Endodermal cell (in vitro differentiated cells): ENCODE measurements around the gene COL27A1. TPM values are rescaled to one million over a fixed set of nuclear protein-coding genes. Genes with fewer than 3 reads are reported as not detected.

ENCODE experiments used
- DNase-seq: peaks from one replicate; pipeline ENCODE4 v3.0.0-alpha.2; 2017
- H3K27ac ChIP-seq: 2 replicates; pipeline ENCODE4 v1.5.1; 2013; ENCODE audit warnings: mild to moderate bottlenecking, low read depth, low read length, moderate library complexity
- H3K27me3 ChIP-seq: 2 replicates; pipeline ENCODE4 v1.6.1; 2013; ENCODE audit warnings: mild to moderate bottlenecking, low read length, moderate library complexity; ENCODE audit not compliant: insufficient read depth, control insufficient read depth, poor library complexity, severe bottlenecking
- H3K36me3 ChIP-seq: 2 replicates; pipeline ENCODE4 v1.7.0; 2013; ENCODE audit warnings: mild to moderate bottlenecking, low read length, moderate library complexity; ENCODE audit not compliant: control insufficient read depth, insufficient read depth
- H3K4me1 ChIP-seq: one replicate; pipeline ENCODE4 v1.7.0; 2013; ENCODE audit warnings: low read length; ENCODE audit not compliant: control insufficient read depth, insufficient read depth
- H3K4me3 ChIP-seq: 2 replicates; pipeline ENCODE4 v1.5.1; 2013; ENCODE audit warnings: mild to moderate bottlenecking, low read length, moderate library complexity
- H3K9ac ChIP-seq: 2 replicates; pipeline ENCODE4 v1.6.1; 2013; ENCODE audit warnings: mild to moderate bottlenecking, low read length, moderate library complexity; ENCODE audit not compliant: poor library complexity, severe bottlenecking; ENCODE audit errors: extremely low read depth
- H3K9me3 ChIP-seq: 2 replicates; pipeline ENCODE4 v1.6.1; 2013; ENCODE audit warnings: mild to moderate bottlenecking, low read length, moderate library complexity; ENCODE audit not compliant: control insufficient read depth
- H3K27ac Mint-ChIP-seq: 2 replicates; pipeline ENCODE4 v1.8.0; 2020; ENCODE audit warnings: mixed read lengths
- H3K27me3 Mint-ChIP-seq: 2 replicates; pipeline ENCODE4 v1.8.0; 2021; ENCODE audit warnings: mild to moderate bottlenecking, mixed read lengths; ENCODE audit not compliant: insufficient read depth
- H3K36me3 Mint-ChIP-seq: 2 replicates; pipeline ENCODE4 v1.8.0; 2020; ENCODE audit warnings: low read depth, mixed read lengths
- H3K4me1 Mint-ChIP-seq: 2 replicates; pipeline ENCODE4 v1.8.0; 2020; ENCODE audit warnings: mixed read lengths
- H3K4me3 Mint-ChIP-seq: 2 replicates; pipeline ENCODE4 v1.8.0; 2020; ENCODE audit warnings: mild to moderate bottlenecking, moderate library complexity, mixed read lengths
- H3K9me3 Mint-ChIP-seq: 2 replicates; pipeline ENCODE4 v1.8.0; 2020; ENCODE audit warnings: mild to moderate bottlenecking, mixed read lengths
- CTCF ChIP-seq: fragments of 200-600 bp; sonication (generic); conservative IDR thresholded peaks from 2 replicates; pipeline ENCODE4 v1.5.0; 2021; ENCODE audit warnings: antibody characterized with exemption, mild to moderate bottlenecking
- WGBS, 2 experiments: methylation state at CpG; one replicate each; pipeline versions ENCODE4 v1.1.5 to v1.1.7; 2013; ENCODE audit warnings: missing lambda C conversion rate in 2 of 2, mixed read lengths in 1 of 2; ENCODE audit not compliant: insufficient coverage in 1 of 2, insufficient read length in 1 of 2; 5-methylcytosine and 5-hydroxymethylcytosine counted together
- total RNA-seq, 2 donors: library from RNA; stranded (reverse); fragmentation: NEBNext Ultra II Directional in 1 of 2; extraction: Animal tissue kit (Norgen Biotek cat#: 25700) in 1 of 2; gene quantifications; 2 replicates in 1 of 2; 3 replicates in 1 of 2; pipeline ENCODE4 v1.2.1, GENCODE V29; 2021

Gene COL27A1
- total RNA-seq, 2 donors from 2014 or later, result 43.8 to 69.5 TPM

GRCh38 chr9:114282104-114282485 is 126.8 kb downstream of the COL27A1 start:
- H3K27ac ChIP-seq, result no peak overlapping the region

GRCh38 chr9:114282507-114282906 is 127.2 kb downstream of the COL27A1 start:
- Histone ChIP-seq H3K4me1 (no peaks in the 10 kb centered on the region), H3K27ac (no peak overlapping the region), H3K9ac (no peak overlapping the region), H3K9me3 (no peaks in the 10 kb centered on the region), H3K27me3 (no peaks in the 10 kb centered on the region), H3K4me3 (no peak overlapping the region), H3K36me3 (peaks cover 60% of the 10 kb centered on the region)
- H3K27ac Mint-ChIP-seq, result no peak overlapping the region
- H3K9me3 Mint-ChIP-seq, result no peaks in the 10 kb centered on the region
- 92 to 96% methylated on average over 6 of the region's 6 CpGs for WGBS, 2 experiments
- H3K4me3 Mint-ChIP-seq, result no peak overlapping the region
- DNase-seq, result peak; percentile 29
- no peaks in the 10 kb centered on the region for H3K27me3 Mint-ChIP-seq
- TF ChIP-seq CTCF, result no peak
- peaks cover 24% of the 10 kb centered on the region for H3K36me3 Mint-ChIP-seq
- no peaks in the 10 kb centered on the region for H3K4me1 Mint-ChIP-seq

More at GRCh38 chr9:114282104-114282485, 126.8 kb downstream of the COL27A1 start:
- no peak for TF ChIP-seq CTCF
- H3K36me3 Mint-ChIP-seq, result peaks cover 28% of the 10 kb centered on the region
- H3K4me1 ChIP-seq, result no peaks in the 10 kb centered on the region
- WGBS, 2 experiments, result 87 to 93% methylated on average over 8 to 10 of the region's 10 CpGs
- H3K4me3 Mint-ChIP-seq, result no peak overlapping the region
- H3K4me3 ChIP-seq, result no peak overlapping the region
- H3K9ac ChIP-seq, result no peak overlapping the region
- peaks cover 60% of the 10 kb centered on the region for H3K36me3 ChIP-seq
- no peaks in the 10 kb centered on the region for H3K9me3 ChIP-seq
- H3K9me3 Mint-ChIP-seq, result no peaks in the 10 kb centered on the region
- no peaks in the 10 kb centered on the region for H3K27me3 Mint-ChIP-seq
- no peak overlapping the region for H3K27ac Mint-ChIP-seq
- no peaks in the 10 kb centered on the region for H3K4me1 Mint-ChIP-seq
- no peak for DNase-seq
- no peaks in the 10 kb centered on the region for H3K27me3 ChIP-seq

GRCh38 chr9:114282926-114283325 is 127.6 kb downstream of the COL27A1 start:
- no peak overlapping the region for H3K4me3 Mint-ChIP-seq
- H3K4me1 ChIP-seq, result no peaks in the 10 kb centered on the region
- no peak overlapping the region for H3K4me3 ChIP-seq
- no peak overlapping the region for H3K27ac ChIP-seq
- no peak overlapping the region for H3K9ac ChIP-seq
- H3K9me3 ChIP-seq, result no peaks in the 10 kb centered on the region
- no peaks in the 10 kb centered on the region for H3K27me3 ChIP-seq
- peak; percentile 42 for DNase-seq
- no peaks in the 10 kb centered on the region for H3K27me3 Mint-ChIP-seq
- H3K36me3 ChIP-seq, result peaks cover 60% of the 10 kb centered on the region
- TF ChIP-seq CTCF, result no peak
- H3K4me1 Mint-ChIP-seq, result no peaks in the 10 kb centered on the region
- 93% methylated on average over 5 of the region's 5 CpGs; no CpG with 5 or more reads in 1 of the 2 experiments for WGBS, 2 experiments
- H3K9me3 Mint-ChIP-seq, result no peaks in the 10 kb centered on the region
- H3K36me3 Mint-ChIP-seq, result peaks cover 22% of the 10 kb centered on the region
- no peak overlapping the region for H3K27ac Mint-ChIP-seq
